ENCODE measurements around the gene HRAS.

- TF ChIP-seq CTCF (conservative IDR thresholded peaks at IDR 0.05) = no peak
- TF ChIP-seq EZH2 (IDR thresholded peaks at IDR 0.05; ENCODE audit: low read depth) = no peak
Observed at GRCh38 chr11:501683-502287, 33.6 kb downstream of the HRAS start.
